ENCODE results near the gene MAP3K6. TPM values are rescaled to one million over a fixed set of nuclear protein-coding genes. Genes with fewer than 3 reads are reported as not detected.

The MAP3K6 gene
- total RNA-seq, 4 donors from 2014 or later = 13.5 to 35.5 (median 24.4) TPM

- DNase-seq = peak; percentile 55
- 55% methylated on average over 24 of the region's 24 CpGs; no CpG with 5 or more reads in 1 of the 2 donors for WGBS, 2 donors (ENCODE audit: low coverage in 1 of 2)
- Histone ChIP-seq H3K9me3 (no peaks in the 10 kb centered on the region), H3K4me3 (peak overlapping the region in 1 of 4 donors; percentile 6), H3K36me3 (peaks cover 0 to 16% (median 7%) of the 10 kb centered on the region in 4 donors), H3K27ac (peak overlapping the region; percentile 65 to 88 (median 81)), H3K27me3 (no peaks in the 10 kb centered on the region), H3K4me1 (peaks cover 10 to 67% (median 42%) of the 10 kb centered on the region in 4 donors)
- intact Hi-C loops (cut with DNase I; ENCODE audit: low total_unique reads) = no loop called here
- in situ Hi-C loops (cut with MboI; ENCODE audit: low pct_ligation_motif_present in 1 of 4, low pct_unique_long_range_greater_than_20kb in 1 of 4, low sequenced_read_pairs in 3 of 4) = loop anchor here in 1 of 4 donors (10.0 kb wide), 1 partner anchor 202 kb away; the partner anchor contains the start of gene AHDC1
- TF ChIP-seq POLR2AphosphoS5 (IDR thresholded peaks at IDR 0.05) (peak in 2 of 3 donors; percentile 12 to 50), CTCF (IDR thresholded peaks at IDR 0.05) (peak in 1 of 5 experiments; percentile 4), EP300 (IDR thresholded peaks at IDR 0.05; ENCODE audit: low read depth) (no peak), POLR2A (IDR thresholded peaks at IDR 0.05) (no peak)
Observed at GRCh38 chr1:27403065-27403726, 36.4 kb upstream of the MAP3K6 start.

GRCh38 chr1:27402349-27402754 lies 35.6 kb upstream of the MAP3K6 start:
- TF ChIP-seq POLR2AphosphoS5 (IDR thresholded peaks at IDR 0.05) (peak in 2 of 3 donors; percentile 40 to 59), EP300 (IDR thresholded peaks at IDR 0.05; ENCODE audit: low read depth) (no peak), POLR2A (IDR thresholded peaks at IDR 0.05) (no peak), CTCF (IDR thresholded peaks at IDR 0.05) (peak; percentile 48 to 71 (median 62))
- peak overlapping the region; percentile 65 to 88 (median 81) for H3K27ac ChIP-seq
- WGBS, 2 donors (ENCODE audit: low coverage in 1 of 2) = 35% methylated on average over 8 of the region's 8 CpGs; no CpG with 5 or more reads in 1 of the 2 donors
- peaks cover 10 to 67% (median 42%) of the 10 kb centered on the region in 4 donors for H3K4me1 ChIP-seq
- H3K36me3 ChIP-seq = peaks cover 0 to 8% (median 3%) of the 10 kb centered on the region in 4 donors
- intact Hi-C loops (cut with DNase I; ENCODE audit: low total_unique reads) = no loop called here
- no peak overlapping the region for H3K4me3 ChIP-seq
- H3K27me3 ChIP-seq = no peaks in the 10 kb centered on the region
- peak; percentile 83 for DNase-seq
- in situ Hi-C loops (cut with MboI; ENCODE audit: low pct_ligation_motif_present in 1 of 4, low pct_unique_long_range_greater_than_20kb in 1 of 4, low sequenced_read_pairs in 3 of 4) = loop anchor here in 1 of 4 donors (10.0 kb wide), 1 partner anchor 202 kb away; the partner anchor contains the start of gene AHDC1
- H3K9me3 ChIP-seq = no peaks in the 10 kb centered on the region

GRCh38 chr1:27400963-27401341 lies 34.2 kb upstream of the MAP3K6 start:
- WGBS, 2 donors (ENCODE audit: low coverage in 1 of 2) = 57 to 91% methylated on average over 1 to 4 of the region's 5 CpGs
- Histone ChIP-seq H3K36me3 (no peaks in the 10 kb centered on the region), H3K4me1 (peaks cover 10 to 56% (median 34%) of the 10 kb centered on the region in 4 donors), H3K4me3 (no peak overlapping the region), H3K27me3 (no peaks in the 10 kb centered on the region), H3K9me3 (no peaks in the 10 kb centered on the region), H3K27ac (no peak overlapping the region)
- intact Hi-C loops (cut with DNase I; ENCODE audit: low total_unique reads) (no loop called here), in situ Hi-C loops (cut with MboI; ENCODE audit: low pct_ligation_motif_present in 1 of 4, low pct_unique_long_range_greater_than_20kb in 1 of 4, low sequenced_read_pairs in 3 of 4) (loop anchor here in 1 of 4 donors (10.0 kb wide), 1 partner anchor 204 kb away; the partner anchor contains the start of gene AHDC1)
- no peak for DNase-seq
- TF ChIP-seq POLR2AphosphoS5 (IDR thresholded peaks at IDR 0.05) (peak in 1 of 3 donors; percentile 49), POLR2A (IDR thresholded peaks at IDR 0.05) (no peak)

GRCh38 chr1:27400082-27400962 lies 33.6 kb upstream of the MAP3K6 start:
- intact Hi-C loops (cut with DNase I; ENCODE audit: low total_unique reads) = no loop called here
- no peaks in the 10 kb centered on the region for H3K9me3 ChIP-seq
- 31 to 63% methylated on average over 4 to 13 of the region's 13 CpGs for WGBS, 2 donors (ENCODE audit: low coverage in 1 of 2)
- H3K4me3 ChIP-seq = no peak overlapping the region
- TF ChIP-seq POLR2A (IDR thresholded peaks at IDR 0.05) (no peak), EP300 (IDR thresholded peaks at IDR 0.05; ENCODE audit: low read depth) (no peak), POLR2AphosphoS5 (IDR thresholded peaks at IDR 0.05) (peak in 2 of 3 donors; percentile 5 to 51), CTCF (IDR thresholded peaks at IDR 0.05) (no peak)
- H3K4me1 ChIP-seq = peaks cover 10 to 51% (median 33%) of the 10 kb centered on the region in 4 donors
- no peak for DNase-seq
- no peaks in the 10 kb centered on the region for H3K27me3 ChIP-seq
- H3K36me3 ChIP-seq = no peaks in the 10 kb centered on the region
- H3K27ac ChIP-seq = no peak overlapping the region
- in situ Hi-C loops (cut with MboI; ENCODE audit: low pct_ligation_motif_present in 1 of 4, low pct_unique_long_range_greater_than_20kb in 1 of 4, low sequenced_read_pairs in 3 of 4) = loop anchor here in 1 of 4 donors (10.0 kb wide), 1 partner anchor 204 kb away; the partner anchor contains the start of gene AHDC1

All from transverse colon (tissue), 4 donors.